ENCODE results near the gene TMEM91. TPM values are rescaled to one million over a fixed set of nuclear protein-coding genes. Genes with fewer than 3 reads are reported as not detected.

The TMEM91 gene
- total RNA-seq, 4 donors from 2014 or later = 5.0 to 14.9 (median 9.0) TPM

DNA sequence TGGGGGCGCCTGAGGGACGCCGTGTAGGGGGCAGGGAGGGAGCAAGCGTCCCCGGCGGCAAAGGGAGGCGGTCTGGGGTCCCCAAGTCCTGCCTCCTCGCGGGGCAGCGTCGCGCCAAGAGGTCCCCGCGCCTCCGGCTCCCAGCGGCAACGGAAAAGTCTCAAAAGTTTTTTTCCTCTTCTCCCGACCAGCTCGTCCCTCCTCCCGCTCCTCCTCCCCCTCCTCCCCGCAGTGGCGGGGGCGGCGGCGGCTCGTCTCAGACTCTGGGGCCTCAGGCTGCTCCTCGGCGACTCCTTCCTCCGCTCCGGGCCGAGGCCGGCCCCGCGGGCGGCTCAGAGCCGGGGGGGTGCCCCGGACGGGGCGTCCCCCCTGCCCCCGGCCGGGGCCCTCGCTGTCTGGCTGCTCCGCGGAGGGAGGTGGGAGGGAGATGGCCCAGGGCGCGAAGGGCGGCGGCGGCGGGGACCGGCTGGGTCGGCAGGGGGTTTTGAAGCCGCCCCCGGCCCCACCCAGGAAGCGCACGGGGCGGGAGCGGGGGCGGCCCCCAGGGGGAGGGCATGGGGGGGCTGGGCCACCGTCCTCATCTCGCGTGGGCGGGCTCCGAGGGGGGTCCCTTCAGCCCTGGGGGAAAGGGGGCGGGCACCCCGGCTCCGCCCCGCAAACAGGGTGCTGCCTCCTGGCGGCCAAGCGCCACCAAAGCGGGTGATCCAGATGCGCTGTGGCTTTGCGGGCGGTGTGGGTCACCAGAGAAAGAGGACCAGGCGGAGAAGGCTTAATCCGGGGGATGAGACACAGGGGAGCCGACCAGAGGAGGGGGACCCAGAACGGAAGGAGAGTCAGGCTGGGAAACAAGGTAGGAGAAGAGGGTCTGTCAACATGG, 22.6 kb upstream of the TMEM91 start, which contains the start of gene TGFB1:
TGFB1 (minus strand) TSS at position 457 of the 877 bp plus-strand sequence. CDS start 878 bp downstream, outside the sequence.
- DNase-seq = peak; percentile 70
- intact Hi-C loops (cut with DNase I) = loop anchor here (5.0 kb wide), 1 partner anchor 41 kb away; the partner anchor contains the start of gene CCDC97
- 1 to 3% methylated on average over 38 of the region's 78 CpGs for WGBS, 2 donors
- Histone ChIP-seq H3K9me3 (no peaks in the 10 kb centered on the region), H3K27ac (peak within 1 kb of the TSS; percentile 66 to 78 (median 70)), H3K4me3 (replicated peaks in 1 of 3) (peak within 1 kb of the TSS; percentile 20 to 45 (median 33)), H3K27me3 (peaks cover 3% of the 10 kb centered on the region), H3K4me1 (peaks cover 18 to 21% of the 10 kb centered on the region in 2 donors), H3K36me3 (no peaks in the 10 kb centered on the region)
- peak in 1 of 2 donors; percentile 21 for TF ChIP-seq POLR2A (IDR thresholded peaks at IDR 0.05)
- TF ChIP-seq, protein P1, sequence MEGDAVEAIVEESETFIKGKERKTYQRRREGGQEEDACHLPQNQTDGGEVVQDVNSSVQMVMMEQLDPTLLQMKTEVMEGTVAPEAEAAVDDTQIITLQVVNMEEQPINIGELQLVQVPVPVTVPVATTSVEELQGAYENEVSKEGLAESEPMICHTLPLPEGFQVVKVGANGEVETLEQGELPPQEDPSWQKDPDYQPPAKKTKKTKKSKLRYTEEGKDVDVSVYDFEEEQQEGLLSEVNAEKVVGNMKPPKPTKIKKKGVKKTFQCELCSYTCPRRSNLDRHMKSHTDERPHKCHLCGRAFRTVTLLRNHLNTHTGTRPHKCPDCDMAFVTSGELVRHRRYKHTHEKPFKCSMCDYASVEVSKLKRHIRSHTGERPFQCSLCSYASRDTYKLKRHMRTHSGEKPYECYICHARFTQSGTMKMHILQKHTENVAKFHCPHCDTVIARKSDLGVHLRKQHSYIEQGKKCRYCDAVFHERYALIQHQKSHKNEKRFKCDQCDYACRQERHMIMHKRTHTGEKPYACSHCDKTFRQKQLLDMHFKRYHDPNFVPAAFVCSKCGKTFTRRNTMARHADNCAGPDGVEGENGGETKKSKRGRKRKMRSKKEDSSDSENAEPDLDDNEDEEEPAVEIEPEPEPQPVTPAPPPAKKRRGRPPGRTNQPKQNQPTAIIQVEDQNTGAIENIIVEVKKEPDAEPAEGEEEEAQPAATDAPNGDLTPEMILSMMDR (IDR thresholded peaks at IDR 0.05) = peak; percentile 53 to 84 (median 68)

DNA sequence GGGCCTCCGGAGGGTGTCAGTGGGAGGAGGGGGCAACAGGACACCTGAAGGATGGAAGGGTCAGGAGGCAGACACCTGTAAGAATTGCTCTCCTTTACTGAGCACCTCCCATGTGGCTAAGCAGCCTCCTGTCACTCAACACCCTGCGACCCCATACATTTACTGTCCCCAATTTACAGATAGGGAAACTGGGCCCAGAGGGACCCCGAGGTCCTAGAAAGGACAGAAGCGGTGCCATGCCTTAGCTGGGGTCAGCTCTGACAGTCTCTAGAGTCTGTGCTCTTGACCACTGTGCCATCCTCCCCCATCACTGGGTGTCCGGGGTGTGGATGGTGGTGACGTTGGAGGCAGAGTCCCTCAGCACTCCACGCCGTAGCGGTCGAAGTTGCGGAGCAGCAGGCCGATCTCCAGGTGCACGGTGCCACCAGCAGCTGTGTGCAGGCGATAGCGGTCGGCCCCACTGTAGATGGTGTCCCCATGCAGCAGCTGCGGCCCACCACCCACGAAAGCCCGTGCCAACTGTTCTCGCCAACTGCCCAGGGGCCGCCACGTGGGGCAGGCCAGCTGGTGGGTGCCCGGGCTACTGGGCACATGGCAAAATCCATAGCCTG, 21.9 kb upstream of the TMEM91 start:
- H3K4me1 ChIP-seq = peaks cover 18 to 21% of the 10 kb centered on the region in 2 donors
- peaks cover 3% of the 10 kb centered on the region for H3K27me3 ChIP-seq
- peak overlapping the region in 1 of 3 donors; percentile 45 for H3K4me3 ChIP-seq (replicated peaks in 1 of 3)
- H3K9me3 ChIP-seq = no peaks in the 10 kb centered on the region
- 67 to 92% methylated on average over 3 to 23 of the region's 23 CpGs for WGBS, 2 donors
- intact Hi-C loops (cut with DNase I) = loop anchor here (5.0 kb wide), 1 partner anchor 42 kb away; the partner anchor contains the start of gene CCDC97
- no peak for TF ChIP-seq POLR2A (IDR thresholded peaks at IDR 0.05)
- TF ChIP-seq, protein P1 (IDR thresholded peaks at IDR 0.05) = no peak
- H3K27ac ChIP-seq = peak overlapping the region in 2 of 3 donors; percentile 70 to 78
- H3K36me3 ChIP-seq = no peaks in the 10 kb centered on the region
- DNase-seq = no peak

DNA sequence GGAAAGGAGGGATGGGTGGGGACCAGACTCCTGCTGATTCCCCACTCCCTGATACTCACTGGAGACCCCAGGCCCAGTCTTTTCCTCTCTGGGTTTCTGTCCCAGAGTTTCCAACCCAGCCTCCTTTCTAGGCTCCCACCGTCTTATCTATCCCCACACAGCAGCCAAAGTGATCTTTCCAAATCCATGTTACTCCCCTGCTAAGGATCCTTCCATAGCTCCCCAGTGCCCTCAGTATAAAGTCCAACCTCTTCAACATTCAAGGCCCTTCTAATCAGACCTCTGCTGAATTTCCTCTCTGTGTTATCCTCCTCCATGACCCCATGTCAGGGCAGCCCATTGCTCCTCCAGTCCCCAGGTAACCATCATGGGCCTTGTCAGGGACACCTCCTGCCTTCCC, 21.3 kb upstream of the TMEM91 start:
- DNase-seq = no peak
- H3K27ac ChIP-seq = no peak overlapping the region
- no peaks in the 10 kb centered on the region for H3K9me3 ChIP-seq
- H3K4me1 ChIP-seq = peaks cover 18 to 21% of the 10 kb centered on the region in 2 donors
- 86 to 100% methylated on average over 1 of the region's 1 CpG for WGBS, 2 donors
- intact Hi-C loops (cut with DNase I) = no loop called here
- no peak for TF ChIP-seq POLR2A (IDR thresholded peaks at IDR 0.05)
- TF ChIP-seq, protein P1 (IDR thresholded peaks at IDR 0.05) = no peak
- H3K36me3 ChIP-seq = no peaks in the 10 kb centered on the region
- peaks cover 3% of the 10 kb centered on the region for H3K27me3 ChIP-seq
- no peak overlapping the region for H3K4me3 ChIP-seq (replicated peaks in 1 of 3)

DNA sequence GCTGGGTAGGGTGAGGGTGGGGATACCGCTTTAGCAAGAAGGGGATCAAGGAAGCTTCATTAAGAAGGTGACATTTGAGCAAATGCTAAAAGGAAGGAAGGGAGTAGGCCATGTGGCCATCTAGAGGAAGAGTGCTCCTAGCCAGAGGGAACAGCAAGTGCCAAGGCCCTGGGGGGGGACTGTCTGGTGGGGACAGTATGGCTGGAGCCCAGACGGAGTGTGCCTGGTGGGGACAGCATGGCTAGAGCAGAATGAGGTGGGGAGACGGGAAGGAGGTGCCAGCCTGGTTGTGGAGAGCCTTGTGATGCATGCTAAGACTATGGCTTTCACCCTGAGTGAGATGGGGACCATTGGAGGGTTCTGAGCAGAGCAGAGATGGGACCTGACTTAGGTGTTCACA, 20.5 kb upstream of the TMEM91 start:
- H3K27me3 ChIP-seq = peaks cover 3% of the 10 kb centered on the region
- WGBS, 2 donors = 84 to 86% methylated on average over 3 of the region's 3 CpGs
- no peaks in the 10 kb centered on the region for H3K36me3 ChIP-seq
- H3K4me3 ChIP-seq (replicated peaks in 1 of 3) = no peak overlapping the region
- no peaks in the 10 kb centered on the region for H3K9me3 ChIP-seq
- intact Hi-C loops (cut with DNase I) = no loop called here
- no peak overlapping the region for H3K27ac ChIP-seq
- no peak for DNase-seq
- H3K4me1 ChIP-seq = peaks cover 12 to 21% of the 10 kb centered on the region in 2 donors
- TF ChIP-seq, protein P1 (IDR thresholded peaks at IDR 0.05) = no peak
